SK-N-SH (cell line): ENCODE data around the gene ADCK1. TPM values are rescaled to one million over a fixed set of nuclear protein-coding genes. Genes with fewer than 3 reads are reported as not detected.

Experiments
- CTCF ChIA-PET: fragments of 300-600, 350-600 bp; formaldehyde crosslinking; extraction: SDS; loops from one replicate; lab custom pipeline; 2021; lab: Yijun Ruan, JAX
- POLR2A ChIA-PET: fragments of 350-600 bp; sonication (Branson Sonifier 250); formaldehyde crosslinking; extraction: SDS; loops from one replicate; lab custom pipeline; 2020; ENCODE audit warnings: antibody characterized with exemption, inconsistent platforms; lab: Yijun Ruan, JAX
- DNase-seq: peaks from one replicate; pipeline ENCODE4 v3.0.0; 2012
- H2AFZ ChIP-seq: fragments of 200-600 bp; sonication (generic); 2 replicates; pipeline ENCODE4 v1.8.1; 2016; ENCODE audit warnings: antibody characterized with exemption, mild to moderate bottlenecking, low read depth
- H3F3A ChIP-seq: fragments of 200-600 bp; sonication (generic); replicated peaks from 2 replicates; pipeline ENCODE3; 2016; ENCODE audit warnings: antibody characterized with exemption, mild to moderate bottlenecking; ENCODE audit not compliant: insufficient read depth
- H3K27ac ChIP-seq, 2 experiments: fragments of 200-500 bp in 1 of 2; fragments of 200-600 bp in 1 of 2; sonication (Bioruptor generic) in 1 of 2; sonication (generic), shearing (Covaris generic) in 1 of 2; 2 replicates each; pipeline versions ENCODE4 v1.5.1 to v1.6.1; 2014 to 2016; ENCODE audit warnings: low read depth in 2 of 2, inconsistent platforms in 1 of 2, low read length in 1 of 2, mild to moderate bottlenecking in 1 of 2, mixed read lengths in 1 of 2
- H3K27me3 ChIP-seq: fragments of 200-600 bp; sonication (generic), shearing (Covaris generic); 2 replicates; pipeline ENCODE4 v1.6.1; 2016; ENCODE audit warnings: mixed run types; ENCODE audit not compliant: insufficient read depth
- H3K36me3 ChIP-seq, 2 experiments: fragments of 200-500 bp in 1 of 2; fragments of 200-600 bp in 1 of 2; sonication (Bioruptor generic) in 1 of 2; sonication (generic) in 1 of 2; replicated peaks in 1 of 2; 2 replicates each; pipeline versions ENCODE3 to v1.5.1; 2014 to 2016; ENCODE audit warnings: low read length in 1 of 2, mild to moderate bottlenecking in 1 of 2; ENCODE audit not compliant: insufficient read depth in 2 of 2, control insufficient read depth in 1 of 2
- H3K4me1 ChIP-seq, 2 experiments: fragments of 200-500 bp in 1 of 2; fragments of 200-600 bp in 1 of 2; sonication (Bioruptor generic) in 1 of 2; sonication (generic), shearing (Covaris generic) in 1 of 2; 2 replicates each; pipeline versions ENCODE4 v1.5.1 to v1.6.1; 2014 to 2016; ENCODE audit warnings: low read depth in 1 of 2, low read length in 1 of 2, mixed run types in 1 of 2; ENCODE audit not compliant: insufficient read depth in 2 of 2, control insufficient read depth in 1 of 2
- H3K4me2 ChIP-seq: fragments of 200-600 bp; sonication (generic), shearing (Covaris generic); 2 replicates; pipeline ENCODE4 v1.6.1; 2017; ENCODE audit warnings: mixed run types
- H3K4me3 ChIP-seq, 2 experiments: fragments of 200-500 bp in 1 of 2; fragments of 200-600 bp in 1 of 2; sonication (Bioruptor generic) in 1 of 2; sonication (generic), shearing (Covaris generic) in 1 of 2; 2 replicates each; pipeline versions ENCODE4 v1.5.1 to v1.8.1; 2014 to 2016; ENCODE audit warnings: low read depth in 2 of 2, inconsistent platforms in 1 of 2, low read length in 1 of 2, mild to moderate bottlenecking in 1 of 2, mixed read lengths in 1 of 2, moderate library complexity in 1 of 2
- H3K79me2 ChIP-seq: fragments of 200-600 bp; sonication (generic); 2 replicates; pipeline ENCODE4 v1.8.1; 2017; ENCODE audit warnings: mild to moderate bottlenecking; ENCODE audit not compliant: insufficient read depth
- H3K9ac ChIP-seq: fragments of 200-600 bp; sonication (generic); 2 replicates; pipeline ENCODE4 v1.6.1; 2017; ENCODE audit warnings: mixed run types
- H3K9me2 ChIP-seq: fragments of 200-600 bp; sonication (generic); 2 replicates; pipeline ENCODE4 v1.6.1; 2017; ENCODE audit warnings: mixed run types
- H3K9me3 ChIP-seq: fragments of 200-600 bp; sonication (generic); 2 replicates; pipeline ENCODE4 v1.6.1; 2017; ENCODE audit warnings: mixed run types, mild to moderate bottlenecking, moderate library complexity
- H4K20me1 ChIP-seq: fragments of 200-600 bp; sonication (generic); 2 replicates; pipeline ENCODE4 v1.6.1; 2017; ENCODE audit warnings: mild to moderate bottlenecking, mixed run types; ENCODE audit not compliant: insufficient read depth
- CHD2 ChIP-seq: fragments of 150-350 bp; IDR thresholded peaks from 2 replicates; pipeline ENCODE4 v1.6.1; 2018; ENCODE audit warnings: low read length; ENCODE audit not compliant: partially characterized antibody
- ELF1 ChIP-seq: IDR thresholded peaks from 2 replicates; pipeline ENCODE4 v1.4.0; 2012
- EZH2phosphoT487 ChIP-seq: fragments of 200-600 bp; sonication (generic); IDR thresholded peaks from 2 replicates; pipeline ENCODE4 v1.6.1; 2017; ENCODE audit warnings: low read depth, mixed run types, mild to moderate bottlenecking, antibody characterized with exemption, moderate library complexity, borderline replicate concordance
- FOXJ3 ChIP-seq: sonication (generic); formaldehyde crosslinking; IDR thresholded peaks from 2 replicates; pipeline ENCODE4 v1.5.1; 2020; ENCODE audit warnings: mild to moderate bottlenecking, missing genetic modification reagents
- GABPA ChIP-seq: IDR thresholded peaks from 2 replicates; pipeline ENCODE4 v1.4.0; 2012; ENCODE audit warnings: low read depth, mild to moderate bottlenecking
- GATA2 ChIP-seq: sonication (generic); formaldehyde crosslinking; IDR thresholded peaks from 2 replicates; pipeline ENCODE4 v1.5.0; 2020; ENCODE audit warnings: mild to moderate bottlenecking, missing genetic modification reagents
- IRF3 ChIP-seq: fragments of 150-350 bp; IDR thresholded peaks from 2 replicates; pipeline ENCODE4 v1.6.1; 2016; ENCODE audit warnings: mild to moderate bottlenecking, low read depth, low read length
- JUND ChIP-seq: IDR thresholded peaks from 2 replicates; pipeline ENCODE4 v1.4.0; 2012
- MAX ChIP-seq: IDR thresholded peaks from 2 replicates; pipeline ENCODE4 v1.4.0; 2012; ENCODE audit warnings: low read depth
- PBX3 ChIP-seq: IDR thresholded peaks from 2 replicates; pipeline ENCODE4; 2012
- POLR2AphosphoS5 ChIP-seq: IDR thresholded peaks from 2 replicates; pipeline ENCODE4 v1.6.1; 2012; ENCODE audit warnings: low read depth, low read length
- RCOR1 ChIP-seq: fragments of 150-350 bp; IDR thresholded peaks from 2 replicates; pipeline ENCODE4 v1.6.1; 2017; ENCODE audit warnings: antibody characterized with exemption, low read length
- RFX5 ChIP-seq: IDR thresholded peaks from 2 replicates; pipeline ENCODE4 v1.6.1; 2012; ENCODE audit warnings: mild to moderate bottlenecking, improper control_type of control experiment, low read length
- RXRA ChIP-seq: IDR thresholded peaks from 2 replicates; pipeline ENCODE4 v1.4.0; 2012; ENCODE audit warnings: low read depth, mild to moderate bottlenecking, borderline replicate concordance
- SIN3A ChIP-seq: IDR thresholded peaks from 2 replicates; pipeline ENCODE4 v1.6.1; 2012; ENCODE audit warnings: low read depth, mild to moderate bottlenecking, low read length, moderate library complexity, borderline replicate concordance
- SMC3 ChIP-seq: IDR thresholded peaks from 2 replicates; pipeline ENCODE4 v1.6.1; 2012; ENCODE audit warnings: low read depth, low read length, improper control_type of control experiment
- TAF1 ChIP-seq: IDR thresholded peaks from 2 replicates; pipeline ENCODE4 v1.6.1; 2012; ENCODE audit warnings: low read depth, mild to moderate bottlenecking, low read length, moderate library complexity, borderline replicate concordance
- TCF12 ChIP-seq: IDR thresholded peaks from 2 replicates; pipeline ENCODE4 v1.4.0; 2012
- TEAD4 ChIP-seq: IDR thresholded peaks from 2 replicates; pipeline ENCODE4 v1.4.0; 2012; ENCODE audit warnings: mild to moderate bottlenecking, borderline replicate concordance; ENCODE audit not compliant: insufficient read depth
- USF2 ChIP-seq: fragments of 150-350 bp; IDR thresholded peaks from 2 replicates; pipeline ENCODE4 v1.6.1; 2017; ENCODE audit warnings: antibody characterized with exemption, low read length, low read depth, borderline replicate concordance
- YY1 ChIP-seq: IDR thresholded peaks from 2 replicates; pipeline ENCODE4 v1.4.0; 2012; ENCODE audit warnings: low read depth, mild to moderate bottlenecking
- ZBTB33 ChIP-seq: IDR thresholded peaks from 2 replicates; pipeline ENCODE4 v1.4.0; 2012; ENCODE audit warnings: low read depth, borderline replicate concordance
- WGBS: methylation state at CpG from one replicate; pipeline ENCODE4 v1.1.6; 2017; ENCODE audit warnings: low lambda C conversion rate; 5-methylcytosine and 5-hydroxymethylcytosine counted together
- polyA plus RNA-seq, 3 experiments: library from polyadenylated mRNA; depleted of rRNA; stranded (reverse); fragments of >200 nt; gene quantifications; 2 replicates each; pipeline ENCODE4 v1.2.3, GENCODE V29; 2012

Gene ADCK1
- polyA plus RNA-seq, 1 of the 3 experiments (the other 2 are of a cell fraction): 11.4 TPM

- TF ChIP-seq ZBTB33: no peak
- TF ChIP-seq SIN3A: 0 out of 2 replicates have a peak, but pooled peaks have one; percentile 46
- no peak for TF ChIP-seq TCF12
- TF ChIP-seq RXRA: no peak
- TF ChIP-seq EZH2phosphoT487: no peak
- peak; percentile 79 for TF ChIP-seq ELF1
- no peak for TF ChIP-seq FOXJ3 (CRISPR knock-in tag)
- TF ChIP-seq RFX5: no peak; the same call in 1 of the 2 replicates
- peak; percentile 67 for TF ChIP-seq GABPA
- TF ChIP-seq TAF1: 0 out of 2 replicates have a peak, but pooled peaks have one; percentile 32
- TF ChIP-seq YY1: no peak
- TF ChIP-seq POLR2AphosphoS5: peak; percentile 72
- TF ChIP-seq GATA2 (CRISPR knock-in tag): peak; percentile 99
- no peak for TF ChIP-seq TEAD4
Measured at GRCh38 chr14:77799863-77800730, at the start of gene ADCK1 (continued).

- no peak for TF ChIP-seq GABPA
- TF ChIP-seq RCOR1: no peak
- TF ChIP-seq GATA2 (CRISPR knock-in tag): no peak
- TF ChIP-seq CHD2: no peak
- no peak for TF ChIP-seq MAX
- no peak for TF ChIP-seq PBX3
- no peak for TF ChIP-seq FOXJ3 (CRISPR knock-in tag)
- no peak for TF ChIP-seq RXRA
- TF ChIP-seq IRF3: no peak
- no peak for TF ChIP-seq TEAD4
- no peak for TF ChIP-seq JUND
- TF ChIP-seq SMC3: no peak
- TF ChIP-seq POLR2AphosphoS5: no peak
- TF ChIP-seq USF2: no peak
- TF ChIP-seq, all 33 proteins: peak for 0
- H2AFZ ChIP-seq: no peak overlapping the region
- H3K9me2 ChIP-seq: no peaks in the 10 kb centered on the region
- no peak overlapping the region for H3K4me2 ChIP-seq
- H3K9ac ChIP-seq: no peak overlapping the region
- 96% methylated on average over 2 of the region's 2 CpGs for WGBS
- no peak for DNase-seq
- POLR2A ChIA-PET: interaction anchor here (1.0 kb wide), 1 partner anchor 22 kb away, joined by 3 read pairs; no protein-coding TSS in a partner anchor
- no peaks in the 10 kb centered on the region for H3K9me3 ChIP-seq
- no peaks in the 10 kb centered on the region for H3K4me1 ChIP-seq
- no peak overlapping the region for H3K4me3 ChIP-seq
- H3F3A ChIP-seq: peaks cover 7% of the 10 kb centered on the region
- H3K36me3 ChIP-seq: peaks cover 54 to 56% of the 10 kb centered on the region in 2 experiments
- CTCF ChIA-PET: interaction anchor here (0.7 to 2.2 kb wide), 3 partner anchors 12 to 19 kb away, joined by 3 to 6 read pairs (median 6); no protein-coding TSS in a partner anchor
- H3K27ac ChIP-seq: no peak overlapping the region
- H3K79me2 ChIP-seq: peaks cover 75% of the 10 kb centered on the region
- H4K20me1 ChIP-seq: peaks cover 24% of the 10 kb centered on the region
- no peaks in the 10 kb centered on the region for H3K27me3 ChIP-seq
Measured at GRCh38 chr14:77752266-77752665, 47.6 kb upstream of the ADCK1 start.
